Keratinocyte (primary cell): ENCODE results near the gene ZBTB39. TPM values are rescaled to one million over a fixed set of nuclear protein-coding genes. Genes with fewer than 3 reads are reported as not detected.

ENCODE experiments used
- DNase-seq: peaks from one replicate; pipeline ENCODE4 v3.0.0-alpha.2; 2011; ENCODE audit warnings: low read depth, missing footprints, low spot score
- FAIRE-seq: peaks from 2 replicates; lab custom pipeline; 2011; peaks lifted over from hg19 to GRCh38; lab: Jason Lieb, UNC
- H2AFZ ChIP-seq: 2 replicates; pipeline ENCODE4 v1.6.0; 2012; ENCODE audit warnings: low read length, control low read depth, inconsistent platforms; ENCODE audit not compliant: control insufficient read depth
- H3K27ac ChIP-seq: 2 replicates; pipeline ENCODE4 v1.5.1; 2011; ENCODE audit warnings: low read length; ENCODE audit not compliant: control insufficient read depth, insufficient read depth
- H3K27me3 ChIP-seq: 3 replicates; pipeline ENCODE4 v1.6.0; 2011; ENCODE audit warnings: low read length; ENCODE audit not compliant: control insufficient read depth, insufficient read depth; ENCODE audit errors: extremely low read depth
- H3K36me3 ChIP-seq, 2 experiments: 2 replicates in 1 of 2; 3 replicates in 1 of 2; pipeline ENCODE4 v1.5.1; 2011; ENCODE audit warnings: low read length in 2 of 2, mild to moderate bottlenecking in 1 of 2; ENCODE audit not compliant: control insufficient read depth in 2 of 2, insufficient read depth in 2 of 2; ENCODE audit errors: extremely low read depth in 1 of 2
- H3K4me1 ChIP-seq: 3 replicates; pipeline ENCODE4 v1.5.1; 2011; ENCODE audit warnings: low read length; ENCODE audit not compliant: control insufficient read depth, insufficient read depth; ENCODE audit errors: extremely low read depth
- H3K4me2 ChIP-seq: 3 replicates; pipeline ENCODE4 v1.6.0; 2011; ENCODE audit warnings: low read depth, low read length; ENCODE audit not compliant: control insufficient read depth, insufficient read depth; ENCODE audit errors: extremely low read depth
- H3K4me3 ChIP-seq, 3 experiments: fragments of 200-600 bp in 1 of 3; sonication (generic) in 1 of 3; 2 replicates in 2 of 3; 3 replicates in 1 of 3; pipeline ENCODE4 v1.5.1; 2011 to 2016; ENCODE audit warnings: low read length in 3 of 3, mild to moderate bottlenecking in 3 of 3, control low read depth in 2 of 3, inconsistent platforms in 1 of 3, low read depth in 1 of 3, mixed read lengths in 1 of 3, mixed run types in 1 of 3, moderate library complexity in 1 of 3; ENCODE audit not compliant: control insufficient read depth in 2 of 3, insufficient read depth in 2 of 3; ENCODE audit errors: extremely low read depth in 1 of 3
- H3K79me2 ChIP-seq: 2 replicates; pipeline ENCODE4 v1.6.0; 2012; ENCODE audit warnings: low read length; ENCODE audit not compliant: control insufficient read depth, insufficient read depth
- H3K9ac ChIP-seq: 3 replicates; pipeline ENCODE4 v1.6.0; 2011; ENCODE audit warnings: low read length; ENCODE audit not compliant: control insufficient read depth, insufficient read depth; ENCODE audit errors: extremely low read depth
- H3K9me1 ChIP-seq: 3 replicates; pipeline ENCODE4 v1.6.0; 2011; ENCODE audit warnings: low read length; ENCODE audit not compliant: control insufficient read depth, insufficient read depth; ENCODE audit errors: extremely low read depth
- H3K9me3 ChIP-seq: 2 replicates; pipeline ENCODE4 v1.5.1; 2012; ENCODE audit warnings: low read depth, low read length; ENCODE audit not compliant: control insufficient read depth
- H4K20me1 ChIP-seq: 3 replicates; pipeline ENCODE4 v1.6.0; 2011; ENCODE audit warnings: low read length; ENCODE audit not compliant: control insufficient read depth, insufficient read depth; ENCODE audit errors: extremely low read depth
- CTCF ChIP-seq, 3 experiments: IDR thresholded peaks in 1 of 3; conservative IDR thresholded peaks in 1 of 3; optimal IDR thresholded peaks in 1 of 3; 2 replicates in 2 of 3; 3 replicates in 1 of 3; pipeline versions ENCODE3 to v1.5.1; 2011; ENCODE audit warnings: low read length in 3 of 3, mild to moderate bottlenecking in 3 of 3, moderate library complexity in 2 of 3, control low read depth in 1 of 3, inconsistent platforms in 1 of 3; ENCODE audit not compliant: insufficient read depth in 2 of 3; ENCODE audit errors: extremely low read depth in 1 of 3
- EZH2 ChIP-seq: IDR thresholded peaks from one replicate; pipeline ENCODE4 v1.6.1; 2012; ENCODE audit warnings: inconsistent platforms, mild to moderate bottlenecking, low read length, moderate library complexity
- dilution Hi-C: fragments of 300-500 bp; cut with MboI; formaldehyde crosslinking; loops from one replicate; pipeline ENCODE4 v1.7.0; 2020; ENCODE audit warnings: low sequenced_read_pairs; ENCODE audit not compliant: extremely low pct_ligation_motif_present
- polyA plus RNA-seq, 5 experiments: library from polyadenylated mRNA; depleted of rRNA in 3 of 5; stranded (reverse) in 3 of 5; stranded (forward) in 1 of 5; unstranded in 1 of 5; fragments of >200 nt; gene quantifications; 1 replicate in 1 of 5; 2 replicates in 3 of 5; 3 replicates in 1 of 5; pipeline versions ENCODE4 v1.2.1 to v1.2.3, GENCODE V29; 2011 to 2012; ENCODE audit warnings: missing spikeins in 2 of 5, low read depth in 1 of 5, low replicate concordance in 1 of 5

ZBTB39 gene
- polyA plus RNA-seq, 1 donor (not counting 4 experiments of a cell fraction or from before 2014, with no cell fraction given): 4.1 TPM

- Histone ChIP-seq H4K20me1 (no peaks in the 10 kb centered on the region), H3K4me1 (peaks cover 7% of the 10 kb centered on the region), H2AFZ (no peak within 1 kb of the TSS), H3K4me2 (no peak within 1 kb of the TSS), H3K9me1 (no peaks in the 10 kb centered on the region), H3K27me3 (peaks cover 23% of the 10 kb centered on the region), H3K27ac (no peak within 1 kb of the TSS), H3K9ac (no peak within 1 kb of the TSS), H3K9me3 (no peaks in the 10 kb centered on the region), H3K79me2 (no peaks in the 10 kb centered on the region), H3K4me3 (no peak within 1 kb of the TSS), H3K36me3 (no peaks in the 10 kb centered on the region)
- dilution Hi-C loops: no loop called here
- no peak for TF ChIP-seq CTCF (optimal IDR thresholded peaks at IDR 0.05 in 1 of 3, IDR thresholded peaks at IDR 0.05 in 1 of 3, conservative IDR thresholded peaks at IDR 0.05 in 1 of 3; ENCODE audit: extremely low read depth in 1 of 3, insufficient read depth in 2 of 3, low read length in 3 of 3)
- no peak for TF ChIP-seq EZH2
- FAIRE-seq: no peak
- DNase-seq: no peak
These were observed 10.0 kb upstream of the ZBTB39 start, which contains the start of gene TAC3 for GRCh38 chr12:57016348-57016747. Gene TAC3, minus strand, starts transcription at chr12:57016529. Its CDS starts 732 bp downstream, at chr12:57015797.

GRCh38 chr12:57012600-57013465, 6.5 kb upstream of the ZBTB39 start:
- Histone ChIP-seq H4K20me1 (no peaks in the 10 kb centered on the region), H3K4me3 (no peak overlapping the region), H3K9me1 (no peaks in the 10 kb centered on the region), H2AFZ (no peak overlapping the region), H3K4me2 (no peak overlapping the region), H3K79me2 (no peaks in the 10 kb centered on the region), H3K4me1 (no peaks in the 10 kb centered on the region), H3K27me3 (peaks cover 23% of the 10 kb centered on the region), H3K27ac (no peak overlapping the region), H3K36me3 (no peaks in the 10 kb centered on the region), H3K9me3 (no peaks in the 10 kb centered on the region), H3K9ac (no peak overlapping the region)
- TF ChIP-seq EZH2 (no peak), CTCF (optimal IDR thresholded peaks at IDR 0.05 in 1 of 3, IDR thresholded peaks at IDR 0.05 in 1 of 3, conservative IDR thresholded peaks at IDR 0.05 in 1 of 3; ENCODE audit: extremely low read depth in 1 of 3, insufficient read depth in 2 of 3, low read length in 3 of 3) (no peak)
- dilution Hi-C loops: no loop called here
- no peak for DNase-seq
- FAIRE-seq: no peak
